ENCODE measurements around the gene ST3GAL3.

DNA sequence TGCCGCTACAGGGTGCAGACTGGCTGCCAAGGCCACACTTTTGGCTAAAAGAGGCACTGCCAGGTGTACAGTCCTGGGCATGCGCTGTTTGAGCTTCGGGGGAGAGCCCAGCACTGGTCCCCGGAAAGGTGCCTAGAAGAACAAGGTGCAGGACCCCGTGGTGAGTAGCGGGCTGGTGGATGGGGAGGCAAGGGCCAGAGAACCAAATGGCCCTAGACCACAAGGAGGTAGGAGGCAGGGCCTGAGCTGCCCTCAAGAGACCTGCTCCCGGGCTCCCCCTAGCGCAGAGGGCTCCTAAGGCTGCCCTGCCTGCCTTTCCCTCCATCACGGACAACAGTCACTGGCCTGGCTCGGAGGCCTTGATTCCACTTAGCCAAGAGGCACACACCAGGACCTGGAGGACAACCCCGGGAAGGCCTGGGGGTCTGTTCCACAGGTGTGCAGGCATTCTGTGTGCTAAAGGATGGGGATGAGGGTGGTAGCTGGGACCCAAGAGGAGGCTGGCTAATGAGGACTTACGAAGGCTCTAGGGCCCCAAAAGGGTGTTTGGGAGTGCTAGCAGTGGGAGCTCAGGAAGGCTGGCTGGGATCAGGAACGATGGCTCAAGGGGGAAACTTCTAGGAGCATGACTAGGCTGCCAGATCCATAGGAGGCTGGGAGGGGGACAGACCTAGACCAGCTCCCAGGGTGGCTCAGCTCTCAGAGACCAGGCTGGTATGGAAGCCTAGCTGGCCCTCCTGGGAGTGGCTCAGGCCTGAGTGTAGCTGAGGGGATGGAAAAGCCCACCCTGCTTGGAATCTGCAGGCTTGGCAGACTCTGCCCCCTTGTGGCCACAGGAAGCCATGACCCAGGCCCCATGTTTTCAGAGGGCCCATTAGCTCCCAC is 227.0 kb downstream of the ST3GAL3 start:
- TF ChIP-seq EZH2phosphoT487 (IDR thresholded peaks at IDR 0.05) (no peak), EZH2 (IDR thresholded peaks at IDR 0.05) (no peak)
- TF ChIP-seq, protein P1, sequence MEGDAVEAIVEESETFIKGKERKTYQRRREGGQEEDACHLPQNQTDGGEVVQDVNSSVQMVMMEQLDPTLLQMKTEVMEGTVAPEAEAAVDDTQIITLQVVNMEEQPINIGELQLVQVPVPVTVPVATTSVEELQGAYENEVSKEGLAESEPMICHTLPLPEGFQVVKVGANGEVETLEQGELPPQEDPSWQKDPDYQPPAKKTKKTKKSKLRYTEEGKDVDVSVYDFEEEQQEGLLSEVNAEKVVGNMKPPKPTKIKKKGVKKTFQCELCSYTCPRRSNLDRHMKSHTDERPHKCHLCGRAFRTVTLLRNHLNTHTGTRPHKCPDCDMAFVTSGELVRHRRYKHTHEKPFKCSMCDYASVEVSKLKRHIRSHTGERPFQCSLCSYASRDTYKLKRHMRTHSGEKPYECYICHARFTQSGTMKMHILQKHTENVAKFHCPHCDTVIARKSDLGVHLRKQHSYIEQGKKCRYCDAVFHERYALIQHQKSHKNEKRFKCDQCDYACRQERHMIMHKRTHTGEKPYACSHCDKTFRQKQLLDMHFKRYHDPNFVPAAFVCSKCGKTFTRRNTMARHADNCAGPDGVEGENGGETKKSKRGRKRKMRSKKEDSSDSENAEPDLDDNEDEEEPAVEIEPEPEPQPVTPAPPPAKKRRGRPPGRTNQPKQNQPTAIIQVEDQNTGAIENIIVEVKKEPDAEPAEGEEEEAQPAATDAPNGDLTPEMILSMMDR (IDR thresholded peaks at IDR 0.05) = peak; percentile 85
